GM12865 (cell line): Measurements from ENCODE around the gene ZKSCAN3.

Experiments
- DNase-seq: peaks from one replicate; pipeline ENCODE4 v3.0.0; 2010; ENCODE audit warnings: low read depth
- H3K4me3 ChIP-seq: 2 replicates; pipeline ENCODE4 v1.5.1; 2011; ENCODE audit warnings: mild to moderate bottlenecking, low read depth, low read length, control low read depth
- TF ChIP-seq, protein P1 (sequence below): IDR thresholded peaks from 2 replicates; pipeline ENCODE4 v1.5.1; 2011; ENCODE audit warnings: low read length, control low read depth, low read depth, inconsistent platforms; ENCODE audit not compliant: insufficient read depth; ENCODE audit errors: missing control alignments

Gene ZKSCAN3

DNA sequence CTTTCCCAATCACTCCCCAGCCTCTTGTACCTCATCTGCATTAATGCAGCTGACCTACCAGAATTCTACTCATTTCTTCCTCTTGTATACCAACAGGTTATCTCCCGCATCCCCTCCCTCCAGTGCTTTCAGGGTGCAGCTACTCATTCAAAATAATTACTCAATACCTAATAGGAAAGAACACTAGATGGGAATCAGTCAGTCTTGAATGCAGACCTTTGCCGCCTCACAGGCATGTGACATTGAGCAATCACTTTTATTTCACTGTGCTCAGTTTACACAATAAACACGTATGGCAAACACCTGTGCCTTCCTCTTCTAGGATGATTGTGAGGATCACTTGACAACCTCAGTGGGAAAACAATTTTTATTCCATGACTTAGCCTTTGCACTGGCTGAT, 27.1 kb upstream of the ZKSCAN3 start:
- no peak for DNase-seq
- TF ChIP-seq, protein P1, sequence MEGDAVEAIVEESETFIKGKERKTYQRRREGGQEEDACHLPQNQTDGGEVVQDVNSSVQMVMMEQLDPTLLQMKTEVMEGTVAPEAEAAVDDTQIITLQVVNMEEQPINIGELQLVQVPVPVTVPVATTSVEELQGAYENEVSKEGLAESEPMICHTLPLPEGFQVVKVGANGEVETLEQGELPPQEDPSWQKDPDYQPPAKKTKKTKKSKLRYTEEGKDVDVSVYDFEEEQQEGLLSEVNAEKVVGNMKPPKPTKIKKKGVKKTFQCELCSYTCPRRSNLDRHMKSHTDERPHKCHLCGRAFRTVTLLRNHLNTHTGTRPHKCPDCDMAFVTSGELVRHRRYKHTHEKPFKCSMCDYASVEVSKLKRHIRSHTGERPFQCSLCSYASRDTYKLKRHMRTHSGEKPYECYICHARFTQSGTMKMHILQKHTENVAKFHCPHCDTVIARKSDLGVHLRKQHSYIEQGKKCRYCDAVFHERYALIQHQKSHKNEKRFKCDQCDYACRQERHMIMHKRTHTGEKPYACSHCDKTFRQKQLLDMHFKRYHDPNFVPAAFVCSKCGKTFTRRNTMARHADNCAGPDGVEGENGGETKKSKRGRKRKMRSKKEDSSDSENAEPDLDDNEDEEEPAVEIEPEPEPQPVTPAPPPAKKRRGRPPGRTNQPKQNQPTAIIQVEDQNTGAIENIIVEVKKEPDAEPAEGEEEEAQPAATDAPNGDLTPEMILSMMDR = no peak
- H3K4me3 ChIP-seq = no peak overlapping the region

DNA sequence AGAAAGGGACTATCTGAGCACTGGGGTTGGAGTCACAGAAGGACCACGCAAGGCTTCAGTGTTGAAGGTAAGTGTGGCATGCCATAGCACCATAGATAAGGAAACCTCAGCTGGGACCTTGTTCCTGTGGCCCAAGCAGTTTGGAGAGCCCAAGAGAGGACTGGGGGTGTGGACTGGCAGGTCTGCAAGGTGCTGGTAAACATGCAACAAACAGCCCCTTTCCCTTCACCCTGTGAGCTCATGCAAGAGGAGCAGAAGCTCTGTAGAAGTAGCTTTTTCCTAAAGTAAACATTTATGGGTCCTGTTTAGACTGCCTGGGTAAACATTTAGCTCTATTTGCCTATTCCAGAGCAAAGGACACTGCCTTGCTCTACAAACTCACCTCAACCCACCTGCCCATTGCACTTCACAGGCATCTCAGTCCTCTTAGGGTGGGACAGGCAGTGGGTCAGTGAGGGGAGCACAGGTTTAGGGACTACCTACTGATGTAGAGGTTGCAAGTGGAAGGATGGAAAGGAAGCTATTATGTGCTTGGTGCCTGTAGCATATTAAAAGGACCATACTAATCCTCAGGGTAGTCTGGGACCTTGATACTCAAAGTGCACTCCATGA, 25.8 kb upstream of the ZKSCAN3 start:
- H3K4me3 ChIP-seq = no peak overlapping the region
- TF ChIP-seq, protein P1 = no peak
- no peak for DNase-seq

DNA sequence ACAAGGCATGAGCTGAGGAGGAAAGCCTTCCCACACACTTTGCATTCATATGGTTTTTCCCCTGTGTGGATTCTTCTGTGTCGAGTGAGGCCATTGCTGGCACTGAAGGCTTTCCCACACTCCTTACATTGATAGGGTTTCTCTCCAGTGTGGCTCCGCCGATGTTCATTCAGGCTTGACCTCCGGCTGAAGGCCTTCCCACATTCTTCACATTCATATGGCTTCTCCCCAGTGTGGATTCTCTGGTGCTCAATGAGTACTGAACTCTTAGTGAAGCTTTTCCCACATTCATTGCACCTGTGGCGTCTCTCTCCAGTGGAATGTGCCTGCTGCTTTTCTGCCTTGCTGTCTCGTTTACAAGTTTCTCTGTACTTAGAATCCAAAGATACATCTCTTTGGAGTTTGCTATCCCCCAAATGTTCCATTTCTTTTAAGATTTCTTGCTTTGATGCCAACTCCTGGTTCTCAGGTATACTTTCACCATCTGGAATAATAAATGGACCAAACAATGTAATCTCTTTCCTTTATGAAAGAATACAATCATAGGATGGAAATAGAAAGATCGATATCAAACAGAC, 23.3 kb upstream of the ZKSCAN3 start:
- TF ChIP-seq, protein P1 = no peak
- DNase-seq = no peak
- no peak overlapping the region for H3K4me3 ChIP-seq

DNA sequence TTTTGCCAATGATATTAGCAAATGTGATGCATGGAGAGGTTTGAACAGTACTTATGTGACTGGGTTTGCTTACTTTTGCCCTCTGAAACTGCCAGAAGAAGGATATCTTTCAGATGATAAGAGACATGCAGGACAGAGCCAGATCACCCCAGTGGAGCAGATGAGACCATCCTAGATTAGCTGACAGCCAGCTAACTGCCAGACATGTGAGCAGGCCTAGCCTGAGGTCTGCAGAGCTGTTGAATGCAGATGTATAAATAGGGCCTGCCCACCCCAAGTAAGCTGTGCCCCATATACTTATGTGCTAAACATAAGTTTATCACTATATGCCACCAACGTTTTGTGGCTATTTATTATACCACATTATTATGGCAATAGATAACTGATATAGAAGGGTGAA, 19.7 kb upstream of the ZKSCAN3 start:
- TF ChIP-seq, protein P1 = no peak
- no peak for DNase-seq
- no peak overlapping the region for H3K4me3 ChIP-seq

DNA sequence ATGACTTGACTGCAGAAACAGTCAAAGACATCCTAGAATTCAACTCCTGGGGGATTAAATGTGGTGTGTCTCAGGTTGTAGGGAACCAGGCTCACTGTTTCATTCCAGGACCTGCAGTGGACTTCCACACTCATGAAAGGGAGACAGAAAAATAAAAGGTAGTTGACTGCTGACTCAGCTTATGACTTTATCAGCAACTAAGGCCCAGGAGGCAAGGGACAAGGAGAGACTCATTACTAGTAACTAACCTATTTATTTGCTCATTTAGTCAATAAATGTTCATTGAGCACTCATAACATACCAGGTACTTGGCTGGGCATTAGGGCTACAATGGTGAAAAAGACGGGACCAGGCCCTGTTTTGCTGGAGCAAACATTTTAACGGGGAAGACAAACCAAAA, 16.7 kb upstream of the ZKSCAN3 start:
- TF ChIP-seq, protein P1 = no peak
- no peak for DNase-seq
- no peak overlapping the region for H3K4me3 ChIP-seq

DNA sequence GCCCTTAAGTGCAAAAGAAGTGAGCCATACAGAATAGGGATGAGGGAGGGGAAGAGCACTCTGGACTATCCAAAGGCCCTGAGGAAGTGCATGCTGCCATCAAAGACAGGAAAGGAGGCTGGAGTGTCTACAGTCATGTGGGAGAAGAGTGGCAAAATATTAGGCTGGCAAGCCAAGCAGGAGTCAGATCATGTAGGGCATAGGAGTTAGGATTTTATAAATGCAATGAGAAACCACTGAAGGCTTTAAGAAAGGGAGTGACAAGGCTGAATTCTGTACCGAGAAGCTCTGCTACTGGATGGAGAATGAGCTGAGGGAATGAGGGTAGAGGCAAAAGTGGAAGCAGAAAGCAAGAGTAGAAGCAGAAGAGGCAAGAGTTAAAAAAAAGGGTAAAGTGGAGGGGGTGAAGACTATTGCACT, 16.1 kb upstream of the ZKSCAN3 start:
- H3K4me3 ChIP-seq = no peak overlapping the region
- TF ChIP-seq, protein P1 = no peak
- DNase-seq = no peak

DNA sequence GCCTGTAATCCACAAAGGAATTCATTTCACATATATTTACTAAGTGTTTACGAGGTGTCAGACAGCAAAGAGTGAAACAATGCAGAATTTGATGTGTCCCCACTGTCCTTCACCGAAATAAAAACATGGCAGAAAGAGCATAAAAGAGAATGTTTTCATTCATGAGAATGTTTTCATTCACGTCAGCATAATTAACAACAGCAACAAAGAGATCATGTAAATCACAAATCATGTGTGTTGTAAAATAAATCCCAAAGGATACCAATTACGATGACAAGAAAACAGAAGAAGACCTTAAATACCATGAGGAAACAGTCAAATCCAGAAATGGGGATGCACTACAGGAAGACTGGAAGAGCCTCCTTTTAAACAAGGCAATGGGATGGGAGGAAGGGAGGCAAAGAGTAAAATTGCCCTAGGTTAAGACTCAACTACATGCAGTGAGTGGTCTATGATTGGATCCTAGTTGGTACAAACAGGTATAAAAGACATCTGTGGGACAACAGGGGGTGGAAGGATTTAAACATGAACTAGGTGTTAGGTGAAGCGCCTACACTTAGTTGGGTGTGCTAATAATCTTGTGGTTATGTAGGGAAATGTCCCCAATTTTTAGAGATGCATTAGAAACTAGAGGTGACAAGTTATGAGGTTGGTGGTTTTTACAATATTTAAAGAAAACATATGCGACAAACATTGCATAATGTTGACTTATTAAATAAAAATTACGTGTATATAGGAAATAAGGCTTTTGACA, 15.3 kb upstream of the ZKSCAN3 start:
- DNase-seq = no peak
- no peak overlapping the region for H3K4me3 ChIP-seq
- TF ChIP-seq, protein P1 = no peak
